ENCODE measurements around the gene FLOT1.

Gene FLOT1

GRCh38 chr6:30743099-30744053 lies 889 bp upstream of the FLOT1 start:
- POLR2A ChIA-PET, result interaction anchor here (0.5 to 4.0 kb wide), 28 partner anchors 9 to 177 kb away, joined by 3 to 84 read pairs (median 6); partner anchors contain the start of genes MDC1, TUBB and VARS2
- Histone ChIP-seq H3K9me3 (ENCODE audit: control insufficient read depth, insufficient read depth, low read depth, low read length) (no peaks in the 10 kb centered on the region), H3K4me3 (ENCODE audit: low read depth, low read length) (peak overlapping the region; percentile 67), H3K36me3 (ENCODE audit: control insufficient read depth in 2 of 2, insufficient read depth in 1 of 2, low read length in 2 of 2) (peaks cover 18 to 31% of the 10 kb centered on the region in 2 experiments; a peak in 2 of 3 replicates), H3K27ac (ENCODE audit: extremely low read depth, low read depth, low read length) (peak overlapping the region; percentile 94), H3K4me1 (ENCODE audit: control insufficient read depth, insufficient read depth, low read length) (0 out of 2 replicates have a peak, but pooled peaks cover under 1% of the 10 kb centered on the region)
- CTCF ChIA-PET, result interaction anchor here (0.5 to 2.7 kb wide), 15 partner anchors 9 to 359 kb away, joined by 3 to 20 read pairs (median 4); partner anchors contain the start of gene MDC1
- peak; percentile 9; the same call in 1 of the 2 replicates for TF ChIP-seq SP7 (tag by site-specific recombination; IDR thresholded peaks at IDR 0.05)
- no peak for TF ChIP-seq ZNF658 (tag by site-specific recombination; IDR thresholded peaks at IDR 0.05)
- TF ChIP-seq ZNF175 (tag by site-specific recombination; IDR thresholded peaks at IDR 0.05), result no peak
- TF ChIP-seq, protein P1, sequence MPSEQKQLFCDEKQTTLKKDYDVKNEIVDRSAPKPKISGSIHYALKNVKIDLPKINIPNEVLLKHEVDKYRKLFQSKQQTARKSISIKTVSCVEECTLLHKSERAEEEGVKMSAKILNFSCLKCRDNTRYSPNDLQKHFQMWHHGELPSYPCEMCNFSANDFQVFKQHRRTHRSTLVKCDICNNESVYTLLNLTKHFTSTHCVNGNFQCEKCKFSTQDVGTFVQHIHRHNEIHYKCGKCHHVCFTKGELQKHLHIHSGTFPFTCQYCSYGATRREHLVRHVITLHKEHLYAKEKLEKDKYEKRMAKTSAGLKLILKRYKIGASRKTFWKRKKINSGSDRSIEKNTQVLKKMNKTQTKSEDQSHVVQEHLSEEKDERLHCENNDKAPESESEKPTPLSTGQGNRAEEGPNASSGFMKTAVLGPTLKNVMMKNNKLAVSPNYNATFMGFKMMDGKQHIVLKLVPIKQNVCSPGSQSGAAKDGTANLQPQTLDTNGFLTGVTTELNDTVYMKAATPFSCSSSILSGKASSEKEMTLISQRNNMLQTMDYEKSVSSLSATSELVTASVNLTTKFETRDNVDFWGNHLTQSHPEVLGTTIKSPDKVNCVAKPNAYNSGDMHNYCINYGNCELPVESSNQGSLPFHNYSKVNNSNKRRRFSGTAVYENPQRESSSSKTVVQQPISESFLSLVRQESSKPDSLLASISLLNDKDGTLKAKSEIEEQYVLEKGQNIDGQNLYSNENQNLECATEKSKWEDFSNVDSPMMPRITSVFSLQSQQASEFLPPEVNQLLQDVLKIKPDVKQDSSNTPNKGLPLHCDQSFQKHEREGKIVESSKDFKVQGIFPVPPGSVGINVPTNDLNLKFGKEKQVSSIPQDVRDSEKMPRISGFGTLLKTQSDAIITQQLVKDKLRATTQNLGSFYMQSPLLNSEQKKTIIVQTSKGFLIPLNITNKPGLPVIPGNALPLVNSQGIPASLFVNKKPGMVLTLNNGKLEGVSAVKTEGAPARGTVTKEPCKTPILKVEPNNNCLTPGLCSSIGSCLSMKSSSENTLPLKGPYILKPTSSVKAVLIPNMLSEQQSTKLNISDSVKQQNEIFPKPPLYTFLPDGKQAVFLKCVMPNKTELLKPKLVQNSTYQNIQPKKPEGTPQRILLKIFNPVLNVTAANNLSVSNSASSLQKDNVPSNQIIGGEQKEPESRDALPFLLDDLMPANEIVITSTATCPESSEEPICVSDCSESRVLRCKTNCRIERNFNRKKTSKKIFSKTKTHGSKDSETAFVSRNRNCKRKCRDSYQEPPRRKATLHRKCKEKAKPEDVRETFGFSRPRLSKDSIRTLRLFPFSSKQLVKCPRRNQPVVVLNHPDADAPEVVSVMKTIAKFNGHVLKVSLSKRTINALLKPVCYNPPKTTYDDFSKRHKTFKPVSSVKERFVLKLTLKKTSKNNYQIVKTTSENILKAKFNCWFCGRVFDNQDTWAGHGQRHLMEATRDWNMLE (tag by site-specific recombination; conservative IDR thresholded peaks at IDR 0.05; ENCODE audit: low read depth), result no peak
- no peak; the same call in 1 of the 2 replicates for TF ChIP-seq ZNF768 (tag by site-specific recombination; IDR thresholded peaks at IDR 0.05)
- TF ChIP-seq SCRT1 (tag by site-specific recombination; IDR thresholded peaks at IDR 0.05; ENCODE audit: borderline replicate concordance), result no peak
- TF ChIP-seq, protein P2, sequence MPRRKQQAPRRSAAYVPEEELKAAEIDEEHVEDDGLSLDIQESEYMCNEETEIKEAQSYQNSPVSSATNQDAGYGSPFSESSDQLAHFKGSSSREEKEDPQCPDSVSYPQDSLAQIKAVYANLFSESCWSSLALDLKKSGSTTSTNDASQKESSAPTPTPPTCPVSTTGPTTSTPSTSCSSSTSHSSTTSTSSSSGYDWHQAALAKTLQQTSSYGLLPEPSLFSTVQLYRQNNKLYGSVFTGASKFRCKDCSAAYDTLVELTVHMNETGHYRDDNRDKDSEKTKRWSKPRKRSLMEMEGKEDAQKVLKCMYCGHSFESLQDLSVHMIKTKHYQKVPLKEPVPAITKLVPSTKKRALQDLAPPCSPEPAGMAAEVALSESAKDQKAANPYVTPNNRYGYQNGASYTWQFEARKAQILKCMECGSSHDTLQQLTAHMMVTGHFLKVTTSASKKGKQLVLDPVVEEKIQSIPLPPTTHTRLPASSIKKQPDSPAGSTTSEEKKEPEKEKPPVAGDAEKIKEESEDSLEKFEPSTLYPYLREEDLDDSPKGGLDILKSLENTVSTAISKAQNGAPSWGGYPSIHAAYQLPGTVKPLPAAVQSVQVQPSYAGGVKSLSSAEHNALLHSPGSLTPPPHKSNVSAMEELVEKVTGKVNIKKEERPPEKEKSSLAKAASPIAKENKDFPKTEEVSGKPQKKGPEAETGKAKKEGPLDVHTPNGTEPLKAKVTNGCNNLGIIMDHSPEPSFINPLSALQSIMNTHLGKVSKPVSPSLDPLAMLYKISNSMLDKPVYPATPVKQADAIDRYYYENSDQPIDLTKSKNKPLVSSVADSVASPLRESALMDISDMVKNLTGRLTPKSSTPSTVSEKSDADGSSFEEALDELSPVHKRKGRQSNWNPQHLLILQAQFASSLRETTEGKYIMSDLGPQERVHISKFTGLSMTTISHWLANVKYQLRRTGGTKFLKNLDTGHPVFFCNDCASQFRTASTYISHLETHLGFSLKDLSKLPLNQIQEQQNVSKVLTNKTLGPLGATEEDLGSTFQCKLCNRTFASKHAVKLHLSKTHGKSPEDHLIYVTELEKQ (tag by site-specific recombination; IDR thresholded peaks at IDR 0.05; ENCODE audit: borderline replicate concordance), result no peak
- no peak for TF ChIP-seq ZNF354C (tag by site-specific recombination; IDR thresholded peaks at IDR 0.05; ENCODE audit: borderline replicate concordance, low read depth)
- no peak for TF ChIP-seq MYNN (tag by site-specific recombination; IDR thresholded peaks at IDR 0.05; ENCODE audit: borderline replicate concordance)
- peak; percentile 53; the same call in 1 of the 2 replicates for TF ChIP-seq SP2 (tag by site-specific recombination; IDR thresholded peaks at IDR 0.05)
- TF ChIP-seq ZBTB10 (tag by site-specific recombination; IDR thresholded peaks at IDR 0.05), result peak; percentile 79
- no peak for TF ChIP-seq SCRT2 (tag by site-specific recombination; IDR thresholded peaks at IDR 0.05)
- no peak for TF ChIP-seq KLF8 (tag by site-specific recombination; IDR thresholded peaks at IDR 0.05)
- no peak for TF ChIP-seq PRDM6 (tag by site-specific recombination; IDR thresholded peaks at IDR 0.05)
- peak; percentile 97 for TF ChIP-seq ZNF341 (tag by site-specific recombination; IDR thresholded peaks at IDR 0.05; ENCODE audit: low read depth)
- TF ChIP-seq ZNF664 (tag by site-specific recombination; IDR thresholded peaks at IDR 0.05), result no peak
- no peak for TF ChIP-seq ZNF426 (tag by site-specific recombination; IDR thresholded peaks at IDR 0.05)
- no peak for TF ChIP-seq ZNF701 (tag by site-specific recombination; IDR thresholded peaks at IDR 0.05)
- no peak for TF ChIP-seq ZNF555 (tag by site-specific recombination; conservative IDR thresholded peaks at IDR 0.05)
- no peak for TF ChIP-seq SP3 (tag by site-specific recombination; IDR thresholded peaks at IDR 0.05)
- TF ChIP-seq, protein P3, sequence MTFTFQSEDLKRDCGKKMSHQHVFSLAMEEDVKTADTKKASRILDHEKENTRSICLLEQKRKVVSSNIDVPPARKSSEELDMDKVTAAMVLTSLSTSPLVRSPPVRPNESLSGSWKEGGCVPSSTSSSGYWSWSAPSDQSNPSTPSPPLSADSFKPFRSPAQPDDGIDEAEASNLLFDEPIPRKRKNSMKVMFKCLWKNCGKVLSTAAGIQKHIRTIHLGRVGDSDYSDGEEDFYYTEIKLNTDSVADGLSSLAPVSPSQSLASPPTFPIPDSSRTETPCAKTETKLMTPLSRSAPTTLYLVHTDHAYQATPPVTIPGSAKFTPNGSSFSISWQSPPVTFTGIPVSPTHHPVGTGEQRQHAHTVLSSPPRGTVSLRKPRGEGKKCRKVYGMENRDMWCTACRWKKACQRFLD (tag by site-specific recombination; IDR thresholded peaks at IDR 0.05), result no peak
- TF ChIP-seq ZBTB48 (tag by site-specific recombination; IDR thresholded peaks at IDR 0.05), result no peak; the same call in none of the 2 replicates
